GM18498 (cell line): ENCODE data around the gene VTN.
"Not testable (repeated sequence)": the region's sequence is repeated elsewhere in the genome, so short reads cannot be mapped to it uniquely, and the experiment has no call there.

Experiments
- ATAC-seq: cut with Tn5 transposase; IDR thresholded peaks from one replicate; pipeline ENCODE4 v1.9.1; 2021; ENCODE audit warnings: mild to moderate bottlenecking, moderate library complexity; ENCODE audit not compliant: unreplicated experiment

Gene VTN

GRCh38 chr17:28343491-28343932, 26.6 kb downstream of the VTN start:
- no peak for ATAC-seq

DNA sequence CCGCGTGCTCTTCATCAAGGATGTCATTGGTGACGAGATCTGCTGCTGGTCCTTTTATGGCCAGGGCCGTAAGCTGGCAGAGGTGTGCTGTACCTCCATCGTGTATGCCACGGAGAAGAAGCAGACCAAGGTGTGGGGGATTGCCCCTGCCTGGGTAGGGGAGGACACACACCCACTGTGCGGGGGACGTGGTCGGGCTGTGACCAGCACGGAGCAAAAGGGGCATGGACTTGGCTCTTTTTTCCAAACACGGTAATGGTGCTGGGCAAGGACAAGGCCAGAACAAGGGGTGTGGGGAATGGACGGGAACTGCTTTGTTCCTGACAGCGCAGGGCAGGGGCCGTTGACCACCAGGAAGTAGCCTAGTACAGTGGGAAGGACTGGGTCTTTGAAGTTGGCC, 27.8 kb downstream of the VTN start:
- no peak for ATAC-seq

DNA sequence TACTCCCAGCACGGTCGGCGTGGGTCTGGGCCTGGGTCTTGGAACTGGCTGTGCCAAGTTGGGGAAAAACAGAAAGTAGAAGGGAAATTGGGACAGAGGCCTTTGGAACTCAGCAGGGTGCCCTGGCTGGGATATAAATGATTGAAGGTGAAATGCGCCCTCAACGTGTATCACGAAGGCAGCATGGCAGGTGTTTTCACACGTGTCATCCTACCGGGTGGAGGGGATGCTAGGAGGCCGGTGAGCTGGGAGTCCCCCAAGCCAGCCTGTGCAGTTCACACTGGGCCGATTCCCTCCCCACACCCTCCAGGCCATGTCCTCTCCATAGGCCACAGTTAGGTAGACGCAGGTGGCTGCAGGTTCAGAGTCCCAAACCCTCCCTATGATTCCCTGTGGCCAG, 28.6 kb downstream of the VTN start:
- ATAC-seq: no peak

DNA sequence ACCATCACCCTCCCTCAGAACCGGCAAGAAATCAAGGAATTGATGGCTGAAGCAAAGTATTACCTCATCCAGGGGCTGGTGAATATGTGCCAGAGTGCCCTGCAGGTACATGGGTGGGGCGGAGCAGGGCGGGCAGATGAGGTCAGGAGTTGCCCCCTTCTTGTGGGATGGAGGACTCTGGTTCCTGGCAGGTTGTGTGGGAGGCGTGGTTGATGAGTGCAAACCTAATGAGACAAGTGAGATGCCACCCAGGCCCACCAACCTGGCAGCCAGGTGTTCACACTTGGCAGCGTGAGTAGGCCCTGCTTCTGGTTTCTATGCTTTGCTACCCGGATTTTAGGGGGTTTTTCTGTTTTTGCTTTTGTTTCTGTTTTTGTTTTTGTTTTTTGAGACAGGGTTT, 29.7 kb downstream of the VTN start:
- no peak for ATAC-seq

DNA sequence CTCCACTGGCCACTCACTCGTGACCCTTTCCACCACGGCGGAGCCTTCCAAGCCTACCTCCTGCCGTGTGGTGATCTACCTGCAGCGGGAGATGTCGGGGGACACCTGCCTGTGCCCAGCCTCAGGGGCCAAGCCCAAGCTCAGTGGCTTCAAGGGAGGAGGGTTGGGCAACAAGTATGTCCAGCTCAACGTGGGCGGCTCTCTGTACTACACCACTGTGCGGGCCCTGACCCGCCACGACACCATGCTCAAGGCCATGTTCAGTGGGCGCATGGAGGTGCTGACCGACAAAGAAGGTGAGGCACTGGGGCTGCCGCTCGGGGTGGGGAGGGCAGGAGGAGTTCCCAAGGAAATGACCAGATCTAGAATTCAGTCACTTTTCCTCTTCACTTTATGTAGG, 30.7 kb downstream of the VTN start:
- ATAC-seq: no peak

- not testable (repeated sequence) for ATAC-seq
Measured at GRCh38 chr17:28338769-28339212, 31.3 kb downstream of the VTN start.

DNA sequence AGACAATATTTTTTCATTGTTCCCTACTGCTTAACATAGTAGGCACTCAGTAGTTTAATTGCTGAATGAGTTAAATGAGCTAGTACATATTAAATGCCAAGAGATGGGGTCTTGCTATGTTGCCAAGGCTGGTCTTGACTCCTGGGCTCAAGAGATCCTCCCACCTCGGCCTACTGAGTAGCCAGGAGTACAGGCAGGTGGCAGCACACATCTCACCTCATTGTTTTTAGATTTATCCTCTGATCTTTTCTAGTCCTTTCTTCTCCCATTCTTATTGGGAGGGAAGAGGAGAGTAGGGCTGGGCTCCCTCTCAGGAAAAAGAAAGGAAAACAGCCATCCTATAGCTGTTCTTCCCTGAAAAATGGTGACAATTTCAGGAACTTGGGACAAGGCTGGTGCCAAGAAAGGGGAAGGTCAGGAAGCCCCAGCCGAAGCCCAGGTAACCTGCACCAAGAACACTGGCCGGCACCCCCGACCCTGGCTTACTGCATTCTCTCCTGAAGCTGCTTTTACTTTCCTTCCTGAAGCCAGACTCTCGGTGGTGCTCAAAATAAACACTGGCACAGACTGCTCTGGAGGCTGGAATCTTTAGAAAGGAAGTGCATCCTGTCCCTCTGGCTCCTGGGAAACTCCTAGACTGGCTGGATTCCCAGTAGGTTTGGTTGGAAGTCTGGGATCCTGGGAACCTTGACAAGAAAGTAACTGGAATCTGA, 31.9 kb downstream of the VTN start:
- no peak for ATAC-seq

GRCh38 chr17:28335959-28336871, 33.9 kb downstream of the VTN start:
- ATAC-seq: no peak

- ATAC-seq: peak; percentile 96
Measured at GRCh38 chr17:28335201-28335958, 34.7 kb downstream of the VTN start, which contains the start of the genes IFT20 and TNFAIP1. TSS of gene IFT20 (minus strand) at chr17:28335472. CDS start at chr17:28331985, 3,487 bp downstream. TSS of gene TNFAIP1 (plus strand) at chr17:28335761. CDS start at chr17:28339522, 3,761 bp downstream.

GRCh38 chr17:28334666-28335200, 35.4 kb downstream of the VTN start:
- ATAC-seq: no peak

- ATAC-seq: no peak
Measured at GRCh38 chr17:28334171-28334570, 35.9 kb downstream of the VTN start.

- ATAC-seq: no peak
Measured at GRCh38 chr17:28333083-28333746, 36.9 kb downstream of the VTN start.

DNA sequence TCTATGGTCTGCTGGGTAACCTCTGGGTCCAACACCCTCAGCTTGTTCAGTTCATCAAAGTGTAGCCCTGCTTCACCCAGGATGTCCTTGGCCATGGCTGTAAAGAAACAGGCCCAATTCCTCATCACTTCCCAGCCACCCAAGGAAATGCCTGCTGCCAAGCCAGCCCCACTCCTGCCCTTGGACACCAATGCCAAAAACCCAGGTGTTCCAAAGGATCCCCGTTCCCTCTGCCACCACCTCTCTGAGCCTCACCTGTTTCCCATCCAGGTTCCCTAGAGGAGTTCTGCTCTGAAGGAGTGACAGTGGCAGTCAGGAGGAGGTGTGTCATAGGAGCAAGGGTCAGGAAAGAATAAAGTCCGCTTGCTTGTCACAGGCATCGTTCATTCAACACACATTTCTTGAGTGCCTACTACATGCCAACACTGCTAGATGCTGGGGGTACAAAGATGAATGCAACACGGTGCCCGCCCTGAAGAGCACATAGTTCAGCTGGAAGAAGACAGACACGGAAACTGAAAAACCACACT, 38.2 kb downstream of the VTN start:
- ATAC-seq: no peak

DNA sequence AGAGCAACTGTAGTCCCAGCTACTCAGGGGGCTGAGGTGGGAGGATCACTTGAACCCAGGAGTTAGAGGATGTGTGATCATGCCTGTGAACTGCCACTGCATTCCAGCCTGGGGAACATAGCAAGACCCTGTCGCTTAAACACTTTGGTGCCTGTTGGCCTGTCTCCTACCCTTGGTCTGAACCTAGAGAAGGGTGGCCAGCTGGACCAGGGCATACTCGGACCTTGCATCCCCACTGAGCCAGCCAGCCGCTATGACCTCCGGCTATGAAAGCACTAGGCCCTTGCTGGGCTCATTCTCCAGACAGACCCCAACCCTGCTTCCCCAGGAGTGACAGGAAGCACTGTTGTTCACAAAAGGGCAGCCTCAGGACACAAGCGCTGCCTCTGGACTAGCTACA, 39.4 kb downstream of the VTN start:
- ATAC-seq: no peak

DNA sequence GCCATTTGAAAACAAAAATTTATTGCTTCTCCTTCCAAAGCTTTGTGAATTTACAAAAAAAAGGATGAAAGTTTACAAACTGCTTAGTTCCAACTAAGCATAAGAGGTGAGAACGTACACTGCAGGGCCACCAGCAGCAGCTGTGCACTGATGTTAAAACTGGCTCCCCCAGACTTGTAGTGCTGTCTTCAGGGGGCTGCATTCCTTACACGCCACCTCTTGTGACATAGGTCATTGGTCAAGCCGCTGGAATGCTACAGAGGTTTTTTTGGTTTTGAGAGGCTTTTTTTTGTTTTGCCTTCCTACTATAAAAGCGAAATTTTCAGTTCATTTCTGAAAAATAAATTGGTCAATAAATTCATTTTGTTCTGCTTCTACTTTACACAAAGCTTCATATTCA, 41.8 kb downstream of the VTN start:
- ATAC-seq: no peak

GRCh38 chr17:28327709-28328108, 42.4 kb downstream of the VTN start:
- no peak for ATAC-seq

GRCh38 chr17:28327031-28327607, 43.0 kb downstream of the VTN start:
- ATAC-seq: peak; percentile 73

DNA sequence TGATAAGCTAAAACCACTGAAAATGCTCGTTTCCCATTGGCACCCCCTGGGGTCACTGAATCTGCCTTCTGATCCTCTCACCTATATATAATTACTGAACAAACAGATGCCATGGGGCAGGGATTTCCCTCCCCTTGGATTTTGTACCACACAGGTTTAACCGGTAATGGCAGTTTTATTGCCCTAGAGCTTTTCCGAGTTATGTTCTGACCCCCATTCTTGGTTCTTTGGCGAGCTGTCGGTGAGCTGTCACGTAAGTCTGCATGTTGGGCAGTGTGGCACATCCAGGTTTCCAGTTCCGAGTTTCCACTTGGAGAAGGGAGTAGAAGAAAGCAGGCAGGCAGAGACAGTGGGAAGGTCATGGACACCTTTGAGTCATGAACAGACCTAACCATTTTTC, 44.0 kb downstream of the VTN start:
- no peak for ATAC-seq

DNA sequence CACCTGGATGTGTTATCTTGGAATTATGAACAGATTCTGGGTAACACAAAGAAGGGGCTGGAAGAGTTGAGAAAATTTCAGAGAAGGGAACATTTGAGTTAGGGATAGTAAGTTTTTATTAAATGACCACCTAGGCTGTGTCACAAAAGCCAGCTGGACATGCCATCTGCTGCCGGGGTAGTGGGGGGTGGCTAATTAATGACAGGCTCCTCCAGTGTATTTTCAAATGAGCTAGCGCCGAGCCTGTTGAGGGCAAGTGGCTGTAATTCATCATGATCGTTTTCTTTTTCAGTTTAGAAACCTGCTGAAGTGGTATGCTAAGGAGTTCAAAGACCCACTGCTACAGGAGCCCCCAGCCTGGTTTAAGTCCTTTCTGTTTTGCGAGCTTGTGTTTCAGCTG, 44.9 kb downstream of the VTN start:
- ATAC-seq: no peak

DNA sequence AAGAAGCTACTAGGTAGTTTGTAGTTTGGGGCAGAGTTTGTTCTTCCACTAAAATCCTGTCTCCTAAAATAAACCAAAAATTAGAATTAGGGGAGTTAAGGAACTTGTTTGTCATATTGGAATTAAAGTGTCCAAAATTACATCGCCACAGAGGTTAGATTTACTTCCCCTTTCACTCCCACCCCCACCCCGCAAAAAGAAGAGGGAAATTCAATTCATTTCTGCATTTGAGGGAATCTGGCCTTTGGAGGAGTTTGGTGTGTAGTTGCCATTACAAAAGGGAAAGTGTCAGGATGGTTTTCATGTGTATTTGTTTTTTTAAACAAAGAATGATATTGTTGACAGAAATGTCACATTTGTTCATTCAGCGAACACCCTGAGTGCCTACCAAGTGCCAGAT, 45.3 kb downstream of the VTN start:
- ATAC-seq: no peak
